Measurements from ENCODE around the gene ASH1L.

The ASH1L gene

DNA sequence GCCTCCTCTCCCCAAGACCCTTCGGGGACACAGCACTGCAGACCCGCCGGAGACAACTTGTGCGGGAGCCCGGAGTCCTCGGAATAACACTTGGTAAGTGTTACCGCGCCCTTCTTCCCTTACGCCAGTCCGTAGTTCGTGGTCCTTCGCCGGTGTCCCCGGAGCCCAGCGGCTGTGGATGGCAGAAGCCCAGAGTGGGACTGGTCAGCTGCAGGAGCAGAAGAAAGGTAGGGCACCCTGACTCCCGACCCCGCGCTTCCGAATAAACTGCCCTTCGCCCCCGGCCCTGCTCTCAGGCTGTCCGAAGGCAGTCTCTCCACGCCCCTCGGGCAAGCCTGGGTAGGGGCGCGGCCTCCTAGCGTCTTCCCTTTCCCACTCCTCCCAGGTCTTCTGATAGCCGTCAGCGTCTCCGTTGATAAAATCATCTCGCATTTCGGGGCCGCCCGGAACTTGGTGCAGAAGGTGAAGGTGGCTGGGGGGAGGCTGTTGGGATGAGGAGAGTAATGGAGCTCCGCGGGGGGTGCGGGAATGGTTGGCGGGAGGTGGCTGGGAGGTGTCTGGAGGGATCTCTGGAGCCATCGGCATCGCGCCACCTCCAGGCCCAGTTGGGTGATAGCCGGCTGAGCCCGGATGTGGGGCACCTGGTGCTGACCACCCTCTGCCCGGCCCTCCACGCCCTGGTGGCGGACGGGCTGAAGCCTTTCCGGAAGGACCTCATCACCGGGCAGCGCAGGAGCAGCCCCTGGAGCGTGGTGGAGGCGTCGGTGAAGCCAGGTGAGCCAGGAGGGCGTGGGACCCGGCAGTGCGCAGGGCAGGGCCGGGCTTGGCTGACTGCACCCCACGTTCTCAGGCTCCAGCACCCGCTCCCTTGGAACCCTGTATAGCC lies 237.6 kb downstream of the ASH1L start:
- no peak for DNase-seq

GRCh38 chr1:155324037-155324716 lies 238.4 kb downstream of the ASH1L start:
- peak; percentile 21 for DNase-seq

GRCh38 chr1:155323729-155324036 lies 238.9 kb downstream of the ASH1L start:
- DNase-seq: no peak

GRCh38 chr1:155322953-155323728 lies 239.5 kb downstream of the ASH1L start:
- DNase-seq: peak; percentile 21

GRCh38 chr1:155322571-155322952 lies 240.0 kb downstream of the ASH1L start:
- DNase-seq: no peak

GRCh38 chr1:155321639-155322503 lies 240.7 kb downstream of the ASH1L start:
- DNase-seq: no peak

DNA sequence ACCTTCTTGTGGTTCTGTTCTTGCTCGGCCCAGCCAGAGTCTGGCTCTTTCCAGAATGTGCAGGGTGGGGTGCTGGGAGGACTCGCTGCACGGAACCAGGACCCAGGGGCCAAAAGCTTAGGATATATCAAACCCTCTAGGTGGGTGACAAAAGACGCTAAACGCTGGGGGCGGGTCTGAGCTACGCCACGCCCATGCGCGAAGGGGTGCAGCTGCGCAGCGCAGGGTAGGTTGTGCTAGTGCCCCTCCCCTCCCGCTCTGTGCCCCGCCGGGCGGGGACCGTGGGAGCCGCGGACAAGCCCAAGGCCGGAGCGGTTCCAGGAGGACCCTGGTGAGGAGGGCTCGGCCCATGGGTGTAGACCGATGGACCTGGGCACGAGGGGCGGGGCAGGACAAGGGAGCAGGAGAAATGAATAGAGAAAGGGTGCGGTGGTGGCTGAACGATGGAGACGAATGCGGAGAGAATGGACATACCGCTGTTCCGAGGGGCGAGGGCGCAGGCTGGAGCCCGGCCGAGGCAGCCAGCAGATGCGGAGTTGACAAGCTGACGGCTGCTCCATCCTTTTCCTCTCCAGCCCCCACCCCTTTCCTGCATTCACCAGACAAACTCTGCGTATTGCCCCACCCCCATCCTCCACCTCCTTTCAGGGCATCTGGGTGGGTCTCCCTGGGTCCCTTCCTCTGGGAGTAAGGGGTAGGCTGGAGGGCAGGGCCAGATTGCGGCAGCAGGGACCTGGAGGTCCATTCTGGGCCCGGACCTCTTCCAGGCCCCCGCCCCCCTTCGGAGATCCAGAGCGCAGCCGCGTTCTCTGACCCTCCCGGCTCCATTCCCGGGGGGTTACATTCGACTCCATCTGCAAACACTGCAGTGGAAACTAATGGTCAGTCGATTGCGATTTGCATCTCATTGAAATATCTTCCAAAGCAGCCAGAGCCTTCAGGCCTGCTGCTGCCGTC lies 241.7 kb downstream of the ASH1L start, which contains the start of gene RUSC1:
TSS of gene RUSC1 (plus strand) at position 234 of the 957 bp plus-strand sequence. CDS start 880 bp downstream, outside the sequence.
- DNase-seq: no peak

GRCh38 chr1:155320252-155320651 lies 242.4 kb downstream of the ASH1L start:
- DNase-seq: no peak

GRCh38 chr1:155319536-155319935 lies 243.1 kb downstream of the ASH1L start:
- DNase-seq: no peak

GRCh38 chr1:155318082-155318481 lies 244.5 kb downstream of the ASH1L start:
- DNase-seq: no peak

DNA sequence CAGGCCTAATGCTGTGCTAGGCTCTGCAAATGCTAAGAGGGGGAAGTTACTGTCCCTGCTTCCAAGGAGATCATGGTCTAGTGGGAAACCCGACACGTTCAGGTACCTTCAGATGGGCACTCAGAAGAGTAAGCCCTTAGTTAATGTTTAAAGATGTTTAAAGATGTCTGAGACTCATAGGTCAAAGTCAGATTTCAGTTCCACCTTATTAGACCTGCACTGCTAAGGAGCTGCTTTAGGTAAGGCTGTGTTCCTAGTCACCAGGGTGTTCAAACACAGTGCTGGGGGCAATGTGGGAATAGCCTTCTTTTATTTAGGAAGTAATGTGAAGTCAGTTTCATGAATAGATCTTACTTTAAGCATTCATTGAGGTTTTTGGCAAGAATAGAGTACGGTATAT lies 245.7 kb downstream of the ASH1L start:
- no peak for DNase-seq

GRCh38 chr1:155313261-155313660 lies 249.3 kb downstream of the ASH1L start:
- DNase-seq: no peak

- no peak for DNase-seq
Measured at GRCh38 chr1:155309423-155310021, 253.1 kb downstream of the ASH1L start.

GRCh38 chr1:155308493-155309422 lies 253.8 kb downstream of the ASH1L start, which contains the start of gene FDPS:
Gene FDPS (plus strand): TSS chr1:155308866. CDS start chr1:155309790, 924 bp downstream.
- DNase-seq: peak; percentile 89

- DNase-seq: no peak
Measured at GRCh38 chr1:155307247-155307740, 255.3 kb downstream of the ASH1L start.

DNA sequence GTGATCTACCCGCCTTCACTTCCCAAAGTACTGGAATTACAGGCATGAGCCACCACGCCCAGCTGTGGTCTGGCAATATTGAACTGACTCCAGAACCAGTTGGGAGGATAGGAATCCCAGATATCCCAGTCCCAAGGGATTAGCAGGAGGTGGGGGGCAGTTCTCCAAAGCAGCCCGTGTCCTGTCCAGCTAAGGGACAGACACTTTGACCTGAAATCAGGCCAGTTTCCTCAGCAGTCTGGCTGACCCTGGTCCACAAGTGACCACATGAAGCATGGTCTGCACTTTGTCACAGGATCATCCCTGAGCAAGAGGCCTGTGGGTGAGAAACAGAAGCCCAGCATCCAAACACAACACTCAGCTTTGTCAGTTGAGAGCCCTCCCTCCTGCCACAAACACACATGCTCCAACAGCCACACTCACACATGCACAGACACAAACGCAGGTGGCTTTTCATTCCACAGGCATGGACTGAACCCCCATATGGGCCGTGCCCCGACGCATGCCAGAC lies 256.7 kb downstream of the ASH1L start:
- no peak for DNase-seq

- DNase-seq: no peak
Measured at GRCh38 chr1:155304558-155305063, 258.0 kb downstream of the ASH1L start.

- DNase-seq: no peak
Measured at GRCh38 chr1:155301342-155301841, 261.2 kb downstream of the ASH1L start, which contains the start of gene PKLR. Gene PKLR (minus strand): TSS chr1:155301438. CDS start chr1:155301395, 43 bp downstream.
